Omental fat pad (tissue), 4 donors: Measurements from ENCODE around the gene LRRC74B. TPM values are rescaled to one million over a fixed set of nuclear protein-coding genes. Genes with fewer than 3 reads are reported as not detected.

Experiments
- ATAC-seq: fragments of 150-250 bp; one replicate; pipeline ENCODE4 v1.9.1; 2016; ENCODE audit warnings: mild to moderate bottlenecking, moderate library complexity; ENCODE audit not compliant: low FRiP score
- DNase-seq: peaks from one replicate; pipeline ENCODE4 v3.0.0-alpha.2; 2019; ENCODE audit warnings: low spot score
- CTCF ChIP-seq, 3 donors: fragments of 450-650 bp; IDR thresholded peaks; one replicate each; pipeline ENCODE4 v1.5.1; 2016 to 2017; ENCODE audit warnings: antibody characterized with exemption in 3 of 3, mild to moderate bottlenecking in 3 of 3, moderate library complexity in 2 of 3
- small RNA-seq: library from RNA; depleted of rRNA; stranded (forward); fragments of <200 nt; gene quantifications from one replicate; pipeline ENCODE3, GENCODE V24; 2016
- total RNA-seq, 4 donors: library from RNA; depleted of rRNA; stranded (reverse); fragments of >200 nt; gene quantifications; one replicate each; pipeline ENCODE4 v1.1.0, GENCODE V29; 2016

Gene LRRC74B
- total RNA-seq, 4 donors from 2014 or later: not detected

DNA sequence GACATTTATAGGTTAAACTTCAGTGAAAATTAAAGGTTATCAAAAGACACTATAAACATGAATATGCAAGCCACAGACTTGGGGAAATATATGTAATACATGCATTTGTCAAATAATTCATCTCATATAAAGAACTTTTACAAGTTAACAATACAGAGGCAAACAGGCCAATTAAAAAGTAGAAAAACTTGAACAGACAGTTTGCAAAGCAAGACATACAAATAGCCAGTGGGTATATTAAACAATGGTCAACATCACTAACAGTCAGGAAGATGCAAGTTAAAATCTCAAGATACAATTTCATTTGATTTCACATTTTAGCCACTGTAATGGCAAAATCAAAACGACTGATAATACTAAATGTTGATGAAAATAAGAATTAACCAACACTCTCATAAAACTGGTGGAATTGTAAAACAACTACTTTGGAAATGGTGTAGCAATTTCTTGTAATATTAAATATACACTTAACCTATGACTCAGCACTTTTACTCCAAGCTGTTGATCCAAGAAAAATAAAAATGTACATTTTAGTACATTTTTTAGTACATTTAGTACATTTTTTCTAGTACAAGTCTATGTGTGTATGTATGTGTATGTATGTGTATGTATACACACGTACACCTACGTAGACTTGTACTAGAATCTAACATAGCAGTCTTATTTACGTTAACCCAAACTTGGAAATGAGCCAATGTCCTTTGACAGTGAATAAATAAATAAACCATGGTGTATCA lies 62.8 kb downstream of the LRRC74B start:
- no peak for ATAC-seq
- DNase-seq: no peak
- TF ChIP-seq CTCF (IDR thresholded peaks at IDR 0.05): no peak

Small RNA genes lying within 50 kb of the gene (small RNA-seq; reads per million reads assigned to genes)
- not detected for gene MIR649

Other genes starting within 250 kb of the LRRC74B start
- 10 to 100 TPM; 62.1 to 97.2 (median 86.9) TPM for gene PI4KA, start 187.1 kb upstream of the LRRC74B start, total RNA-seq
- 10 to 100 TPM; 17.2 to 25.1 (median 20.1) TPM for gene SNAP29, start 186.9 kb upstream of the LRRC74B start, total RNA-seq
- 10 to 100 TPM; 37.9 to 51.6 (median 45.4) TPM for gene CRKL, start 128.5 kb upstream of the LRRC74B start, total RNA-seq
- 1 to 10 TPM; 1.0 to 2.6 (median 2.0) TPM for gene AIFM3, start 78.7 kb upstream of the LRRC74B start, total RNA-seq
- gene LZTR1, start 63.6 kb upstream of the LRRC74B start, total RNA-seq: 10 to 100 TPM; 45.8 to 66.5 (median 56.9) TPM
- gene THAP7, start 43.8 kb upstream of the LRRC74B start, total RNA-seq: 10 to 100 TPM; 27.4 to 34.2 (median 32.8) TPM
- 1 to 10 TPM in 2 of 4 donors, not detected in 2; 1.0 to 1.9 TPM for gene P2RX6, start 30.8 kb upstream of the LRRC74B start, total RNA-seq
- gene SLC7A4, start 13.4 kb upstream of the LRRC74B start, total RNA-seq: 10 to 100 TPM in 1 of 4 donors, 1 to 10 TPM in 3; 2.2 to 13.0 (median 5.8) TPM